Mucosa of descending colon (tissue), 3 donors: Measurements from ENCODE around the gene HYKK. TPM values are rescaled to one million over a fixed set of nuclear protein-coding genes. Genes with fewer than 3 reads are reported as not detected.
A peak's percentile ranks its signal among the peaks of the same experiment; 100 is the strongest.

ENCODE experiments used
- ATAC-seq: fragments of 200-7000 bp; cut with Tn5 transposase; one replicate; pipeline ENCODE4 v1.9.1; 2020; ENCODE audit warnings: mild to moderate bottlenecking, moderate library complexity
- DNase-seq, 3 donors: peaks; one replicate each; pipeline ENCODE4 v3.0.0-alpha.2; 2020
- H3K36me3 ChIP-seq: fragments of 200-600 bp; one replicate; pipeline ENCODE4 v1.8.0; 2021; ENCODE audit warnings: low read depth, mild to moderate bottlenecking
- H3K4me1 ChIP-seq: fragments of 200-600 bp; one replicate; pipeline ENCODE4 v1.8.0; 2021; ENCODE audit warnings: low read depth, mild to moderate bottlenecking
- H3K4me3 ChIP-seq: fragments of 200-600 bp; one replicate; pipeline ENCODE4 v1.8.0; 2021; ENCODE audit warnings: mild to moderate bottlenecking
- H3K9me3 ChIP-seq: fragments of 200-600 bp; one replicate; pipeline ENCODE4 v1.8.0; 2021; ENCODE audit warnings: mild to moderate bottlenecking
- intact Hi-C, 2 donors: fragments of 100-400 bp; cut with DNase I in 1 of 2; cut with micrococcal nuclease in 1 of 2; formaldehyde crosslinking; loops; one replicate each; pipeline versions ENCODE4 v1.11.0 to v1.11.1; 2022; cut with DNase I, micrococcal nuclease
- total RNA-seq, 3 donors: library from RNA; stranded (reverse); fragmentation: NEBNext Ultra II Directional in 2 of 3; extraction: Animal tissue kit (Norgen Biotek cat#: 25700) in 2 of 3; gene quantifications; one replicate each; pipeline versions ENCODE4 v1.2.1 to v1.2.4, GENCODE V29; 2021 to 2023
- TF ChIP-seq, protein P1 (sequence below): fragments of 200-600 bp; IDR thresholded peaks from one replicate; pipeline ENCODE4 v1.8.0; 2022; ENCODE audit warnings: antibody characterized with exemption, mild to moderate bottlenecking
- donor health status: DM: no; HTN: no; CAD: no; lungs with moderate emphysema.
- donor health status: DM: no; HTN: no; CAD: no.
- donor health status: DM: no; HTN: yes; CAD: no.

HYKK gene
- total RNA-seq, 3 donors from 2014 or later = 5.7 to 7.8 (median 6.8) TPM

DNA sequence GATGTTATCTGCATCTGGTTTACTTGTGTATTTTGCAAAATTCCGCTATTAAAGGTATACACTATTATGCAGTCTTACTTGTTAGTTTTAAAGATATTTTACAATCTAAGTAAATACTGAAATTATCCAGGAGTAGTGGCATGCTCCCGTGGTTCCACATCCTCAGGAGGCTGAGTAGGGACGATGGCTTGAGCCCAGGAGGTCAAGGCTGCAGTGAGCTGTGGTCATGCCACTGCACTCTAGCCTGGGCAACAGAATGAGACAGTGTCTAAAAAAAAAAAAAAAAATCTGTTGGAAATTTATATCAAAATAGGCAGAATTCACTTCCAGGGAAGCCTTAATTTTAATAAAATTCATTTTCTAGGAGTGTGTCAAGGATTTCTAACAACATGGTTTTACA is 27.7 kb upstream of the HYKK start:
- TF ChIP-seq, protein P1, sequence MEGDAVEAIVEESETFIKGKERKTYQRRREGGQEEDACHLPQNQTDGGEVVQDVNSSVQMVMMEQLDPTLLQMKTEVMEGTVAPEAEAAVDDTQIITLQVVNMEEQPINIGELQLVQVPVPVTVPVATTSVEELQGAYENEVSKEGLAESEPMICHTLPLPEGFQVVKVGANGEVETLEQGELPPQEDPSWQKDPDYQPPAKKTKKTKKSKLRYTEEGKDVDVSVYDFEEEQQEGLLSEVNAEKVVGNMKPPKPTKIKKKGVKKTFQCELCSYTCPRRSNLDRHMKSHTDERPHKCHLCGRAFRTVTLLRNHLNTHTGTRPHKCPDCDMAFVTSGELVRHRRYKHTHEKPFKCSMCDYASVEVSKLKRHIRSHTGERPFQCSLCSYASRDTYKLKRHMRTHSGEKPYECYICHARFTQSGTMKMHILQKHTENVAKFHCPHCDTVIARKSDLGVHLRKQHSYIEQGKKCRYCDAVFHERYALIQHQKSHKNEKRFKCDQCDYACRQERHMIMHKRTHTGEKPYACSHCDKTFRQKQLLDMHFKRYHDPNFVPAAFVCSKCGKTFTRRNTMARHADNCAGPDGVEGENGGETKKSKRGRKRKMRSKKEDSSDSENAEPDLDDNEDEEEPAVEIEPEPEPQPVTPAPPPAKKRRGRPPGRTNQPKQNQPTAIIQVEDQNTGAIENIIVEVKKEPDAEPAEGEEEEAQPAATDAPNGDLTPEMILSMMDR = no peak
- Histone ChIP-seq H3K9me3 (no peaks in the 10 kb centered on the region), H3K4me1 (no peaks in the 10 kb centered on the region), H3K36me3 (no peaks in the 10 kb centered on the region), H3K4me3 (no peak overlapping the region)
- intact Hi-C loops = loop anchor here in 1 of 2 donors (10.0 kb wide), 1 partner anchor 175 kb away; no protein-coding TSS in a partner anchor
- ATAC-seq (no peak), DNase-seq (no peak)

DNA sequence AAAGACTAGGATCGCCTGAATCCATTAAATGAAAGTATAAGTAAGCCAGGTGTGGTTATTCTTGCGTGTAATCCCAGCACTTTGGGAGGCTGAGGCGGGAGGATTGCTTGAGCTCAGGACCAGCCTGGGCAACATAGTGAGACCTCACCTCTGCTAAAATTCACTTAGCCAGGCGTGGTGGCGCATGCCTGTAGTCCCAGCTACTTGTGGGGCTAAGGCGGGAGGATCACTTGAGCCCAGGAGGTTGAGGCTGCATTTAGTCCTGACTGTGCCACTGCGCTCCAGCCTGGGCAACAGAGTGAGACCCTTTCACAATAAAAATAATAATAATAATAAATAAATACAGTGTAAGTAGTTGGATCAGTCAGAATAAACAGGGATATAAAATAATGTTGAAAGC is 25.5 kb upstream of the HYKK start:
- intact Hi-C loops = loop anchor here in 1 of 2 donors (10.0 kb wide), 1 partner anchor 177 kb away; no protein-coding TSS in a partner anchor
- no peak for ATAC-seq
- TF ChIP-seq, protein P1 = no peak
- DNase-seq = no peak
- H3K36me3 ChIP-seq = no peaks in the 10 kb centered on the region
- no peak overlapping the region for H3K4me3 ChIP-seq
- H3K4me1 ChIP-seq = no peaks in the 10 kb centered on the region
- no peaks in the 10 kb centered on the region for H3K9me3 ChIP-seq

DNA sequence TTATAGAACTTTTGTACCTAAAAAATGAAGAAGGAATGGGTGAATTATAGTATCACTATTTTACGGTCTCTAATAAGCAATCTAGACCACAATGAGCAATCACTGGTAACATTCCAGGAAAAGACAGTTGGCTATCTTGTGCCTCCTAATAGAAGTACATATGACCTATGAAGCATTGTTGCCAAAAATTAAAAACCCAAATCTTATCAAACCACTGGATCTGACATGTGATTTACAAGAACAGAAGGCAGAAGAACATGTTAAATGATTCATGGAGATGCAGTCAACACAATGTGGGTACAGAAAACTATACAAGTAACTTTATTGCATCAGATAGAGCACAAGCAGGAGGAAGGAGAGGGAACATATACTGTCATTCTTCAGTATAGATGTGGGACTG is 14.5 kb upstream of the HYKK start:
- H3K4me3 ChIP-seq = no peak overlapping the region
- intact Hi-C loops = no loop called here
- no peak for ATAC-seq
- no peaks in the 10 kb centered on the region for H3K36me3 ChIP-seq
- TF ChIP-seq, protein P1 = no peak
- H3K4me1 ChIP-seq = no peaks in the 10 kb centered on the region
- H3K9me3 ChIP-seq = no peaks in the 10 kb centered on the region
- no peak for DNase-seq

DNA sequence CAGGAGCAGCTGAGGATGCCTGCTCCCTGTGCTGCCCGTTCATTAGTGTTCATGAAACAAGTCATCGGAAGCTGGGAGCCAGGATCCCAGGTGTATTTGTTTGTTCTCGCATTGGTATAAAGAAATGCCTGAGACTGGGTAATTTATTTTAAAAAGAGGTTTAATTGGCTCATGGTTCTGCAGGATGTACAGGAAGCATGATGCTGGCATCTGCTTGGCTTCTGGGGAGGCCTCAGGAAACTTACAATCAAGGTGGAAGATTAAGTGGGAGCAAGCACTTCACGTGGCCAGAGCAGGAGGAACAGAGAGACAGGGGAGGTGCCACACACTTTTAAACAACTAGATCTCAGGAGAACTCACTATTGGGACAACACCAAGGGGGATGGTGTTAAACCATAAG is 5.5 kb upstream of the HYKK start:
- Histone ChIP-seq H3K9me3 (no peaks in the 10 kb centered on the region), H3K4me3 (no peak overlapping the region), H3K36me3 (no peaks in the 10 kb centered on the region), H3K4me1 (no peaks in the 10 kb centered on the region)
- ATAC-seq (no peak), DNase-seq (no peak)
- intact Hi-C loops = no loop called here
- TF ChIP-seq, protein P1 = no peak

DNA sequence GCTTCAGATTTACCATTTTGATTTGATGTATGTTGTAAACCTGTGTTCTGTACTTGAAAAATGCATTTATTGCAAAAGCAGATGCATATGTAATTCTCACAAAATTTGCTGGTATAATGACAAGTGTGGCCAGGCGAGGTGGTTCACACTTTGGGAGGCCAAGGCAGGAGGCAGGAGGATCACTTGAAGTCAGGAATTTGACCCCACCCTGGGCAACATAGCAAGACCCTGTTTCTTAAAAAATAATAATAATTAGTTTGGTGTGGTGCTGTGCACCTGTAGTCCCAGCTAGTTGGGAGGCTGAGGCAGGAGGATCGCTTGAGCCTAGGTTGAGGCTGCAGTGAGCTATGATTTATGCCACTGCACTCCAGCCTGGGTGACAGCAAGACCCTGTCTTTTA is 4.7 kb upstream of the HYKK start:
- intact Hi-C loops = no loop called here
- Histone ChIP-seq H3K9me3 (no peaks in the 10 kb centered on the region), H3K4me3 (no peak overlapping the region), H3K4me1 (no peaks in the 10 kb centered on the region), H3K36me3 (peaks cover 3% of the 10 kb centered on the region)
- ATAC-seq (no peak), DNase-seq (no peak)
- TF ChIP-seq, protein P1 = no peak

DNA sequence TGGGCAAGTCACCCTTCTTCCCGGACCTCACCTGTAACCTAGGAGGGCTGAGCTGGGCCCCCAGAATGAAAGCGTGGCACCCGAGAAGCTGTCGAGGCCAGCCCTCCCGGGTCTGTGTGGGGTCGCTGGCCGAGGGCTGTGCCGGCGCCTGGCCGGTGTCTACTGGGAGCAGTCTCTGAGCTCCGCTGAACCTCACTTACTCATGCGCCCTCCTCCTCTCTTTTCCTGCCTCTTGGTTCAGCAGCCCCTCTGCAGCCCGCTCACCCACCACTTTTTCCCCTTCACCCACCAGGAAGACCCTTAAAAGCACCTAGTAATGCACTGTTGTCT is 419 bp downstream of the HYKK start:
- H3K4me1 ChIP-seq = peaks cover 8% of the 10 kb centered on the region
- intact Hi-C loops = no loop called here
- H3K36me3 ChIP-seq = peaks cover 3% of the 10 kb centered on the region
- TF ChIP-seq, protein P1 = no peak
- H3K9me3 ChIP-seq = no peaks in the 10 kb centered on the region
- DNase-seq (no peak), ATAC-seq (peak; percentile 58)
- H3K4me3 ChIP-seq = peak overlapping the region; percentile 67
